HepG2 (cell line): ENCODE results near the gene ITCH. TPM values are rescaled to one million over a fixed set of nuclear protein-coding genes. Genes with fewer than 3 reads are reported as not detected.

Experiments
- AHR ChIP-seq: IDR thresholded peaks from 2 replicates; pipeline ENCODE4 v1.6.1; 2018; ENCODE audit warnings: missing genetic modification reagents, missing compliant biosample characterization
- BCL6 ChIP-seq: IDR thresholded peaks from 2 replicates; pipeline ENCODE4 v1.6.1; 2016; ENCODE audit warnings: missing genetic modification reagents, missing compliant biosample characterization
- CBX2 ChIP-seq, 2 experiments: fragments of 200-600 bp in 1 of 2; sonication (generic); formaldehyde crosslinking in 1 of 2; IDR thresholded peaks; 2 replicates each; pipeline versions ENCODE4 v1.7.0 to v1.8.1; 2018 to 2022; ENCODE audit warnings: low read depth in 2 of 2, low read length in 1 of 2, mild to moderate bottlenecking in 1 of 2, missing genetic modification reagents in 1 of 2
- FOXM1 ChIP-seq: sonication (generic); formaldehyde crosslinking; IDR thresholded peaks from 2 replicates; pipeline ENCODE4 v1.5.0; 2020; ENCODE audit warnings: missing genetic modification reagents
- HNRNPUL1 ChIP-seq: fragments of 200-400 bp; formaldehyde crosslinking; IDR thresholded peaks from 2 replicates; pipeline ENCODE4 v1.6.1; 2017; ENCODE audit warnings: low read depth, mild to moderate bottlenecking, low read length, moderate library complexity
- HOXA3 ChIP-seq: sonication (generic); formaldehyde crosslinking; IDR thresholded peaks from 2 replicates; pipeline ENCODE4 v1.5.0; 2020; ENCODE audit warnings: missing genetic modification reagents
- JDP2 ChIP-seq: sonication (generic); formaldehyde crosslinking; IDR thresholded peaks from 2 replicates; pipeline ENCODE4 v1.8.1; 2022; ENCODE audit warnings: missing genetic modification reagents, borderline replicate concordance
- KDM5A ChIP-seq: fragments of 200-600 bp; sonication (generic); IDR thresholded peaks from 2 replicates; pipeline ENCODE4 v1.7.0; 2018; ENCODE audit warnings: antibody characterized with exemption, mild to moderate bottlenecking, low read length, borderline replicate concordance
- MAX ChIP-seq: IDR thresholded peaks from 2 replicates; pipeline ENCODE4 v1.6.1; 2012; ENCODE audit warnings: inconsistent platforms
- MZF1 ChIP-seq: sonication (generic); formaldehyde crosslinking; IDR thresholded peaks from 2 replicates; pipeline ENCODE4 v1.8.1; 2023; ENCODE audit warnings: mild to moderate bottlenecking, missing genetic modification reagents, borderline replicate concordance
- SPEN ChIP-seq: sonication (generic); formaldehyde crosslinking; IDR thresholded peaks from 2 replicates; pipeline ENCODE4 v1.5.1; 2020; ENCODE audit warnings: low read depth, mild to moderate bottlenecking, missing genetic modification reagents
- STAG1 ChIP-seq: sonication (generic); formaldehyde crosslinking; IDR thresholded peaks from 2 replicates; pipeline ENCODE4 v1.4.0; 2020; ENCODE audit warnings: missing genetic modification reagents
- TEAD2 ChIP-seq: sonication (generic); formaldehyde crosslinking; IDR thresholded peaks from 2 replicates; pipeline ENCODE4 v1.9.0; 2021; ENCODE audit warnings: missing genetic modification reagents
- U2AF2 ChIP-seq: fragments of 200-400 bp; formaldehyde crosslinking; IDR thresholded peaks from 2 replicates; pipeline ENCODE4 v1.6.1; 2017; ENCODE audit warnings: low read depth, mild to moderate bottlenecking, low read length
- ZBTB7A ChIP-seq: sonication (generic); formaldehyde crosslinking; IDR thresholded peaks from 2 replicates; pipeline ENCODE4 v1.8.0; 2022; ENCODE audit warnings: mild to moderate bottlenecking, missing genetic modification reagents
- ZNF224 ChIP-seq: sonication (generic); formaldehyde crosslinking; IDR thresholded peaks from 2 replicates; pipeline ENCODE4 v1.5.0; 2020; ENCODE audit warnings: mild to moderate bottlenecking, missing genetic modification reagents
- ZNF513 ChIP-seq: sonication (generic); formaldehyde crosslinking; conservative IDR thresholded peaks from 2 replicates; pipeline ENCODE4 v1.5.0; 2020; ENCODE audit warnings: missing genetic modification reagents
- ZSCAN30 ChIP-seq: sonication (generic); formaldehyde crosslinking; IDR thresholded peaks from 2 replicates; pipeline ENCODE4 v1.5.0; 2020; ENCODE audit warnings: mild to moderate bottlenecking, missing genetic modification reagents
- polyA plus RNA-seq, 8 experiments: library from polyadenylated mRNA; depleted of rRNA in 3 of 8; stranded (reverse) in 7 of 8; unstranded in 1 of 8; fragments of >200 nt; fragmentation: Illumina TruSeq in 4 of 8; extraction: Trizol in 4 of 8; gene quantifications; 2 replicates each; pipeline versions ENCODE4 v1.2.1 to v1.2.3, GENCODE V29; 2011 to 2016; ENCODE audit warnings: low read depth in 4 of 8, missing spikeins in 1 of 8, mixed read lengths in 1 of 8; ENCODE audit not compliant: insufficient read depth in 1 of 8
- total RNA-seq, 5 experiments: library from RNA; depleted of rRNA; stranded (reverse); fragments of >200 nt; fragmentation: Illumina TruSeq; extraction: Trizol; gene quantifications; 2 replicates each; pipeline ENCODE4 v1.2.3, GENCODE V29; 2016; ENCODE audit warnings: low read depth in 1 of 5
- TF ChIP-seq, protein P1 (sequence below): sonication (generic); formaldehyde crosslinking; IDR thresholded peaks from 2 replicates; pipeline ENCODE4 v1.8.0; 2022; ENCODE audit warnings: missing genetic modification reagents, mild to moderate bottlenecking, borderline replicate concordance
- TF ChIP-seq, protein P2 (sequence below): sonication (generic); formaldehyde crosslinking; IDR thresholded peaks from 2 replicates; pipeline ENCODE4 v1.8.0; 2022; ENCODE audit warnings: mild to moderate bottlenecking, missing genetic modification reagents, borderline replicate concordance
- TF ChIP-seq, protein P3 (sequence below): sonication (generic); formaldehyde crosslinking; conservative IDR thresholded peaks from 2 replicates; pipeline ENCODE4 v1.4.0; 2020; ENCODE audit warnings: missing genetic modification reagents
- TF ChIP-seq, protein P4 (sequence below): sonication (generic); formaldehyde crosslinking; IDR thresholded peaks from 2 replicates; pipeline ENCODE4 v1.5.1; 2020; ENCODE audit warnings: mild to moderate bottlenecking, moderate library complexity, missing genetic modification reagents

ITCH gene
- total and polyA plus RNA-seq, 2 of the 13 experiments (the other 11 are each of a cell fraction or from before 2014, with no cell fraction given), result 20.5 to 112 TPM

DNA sequence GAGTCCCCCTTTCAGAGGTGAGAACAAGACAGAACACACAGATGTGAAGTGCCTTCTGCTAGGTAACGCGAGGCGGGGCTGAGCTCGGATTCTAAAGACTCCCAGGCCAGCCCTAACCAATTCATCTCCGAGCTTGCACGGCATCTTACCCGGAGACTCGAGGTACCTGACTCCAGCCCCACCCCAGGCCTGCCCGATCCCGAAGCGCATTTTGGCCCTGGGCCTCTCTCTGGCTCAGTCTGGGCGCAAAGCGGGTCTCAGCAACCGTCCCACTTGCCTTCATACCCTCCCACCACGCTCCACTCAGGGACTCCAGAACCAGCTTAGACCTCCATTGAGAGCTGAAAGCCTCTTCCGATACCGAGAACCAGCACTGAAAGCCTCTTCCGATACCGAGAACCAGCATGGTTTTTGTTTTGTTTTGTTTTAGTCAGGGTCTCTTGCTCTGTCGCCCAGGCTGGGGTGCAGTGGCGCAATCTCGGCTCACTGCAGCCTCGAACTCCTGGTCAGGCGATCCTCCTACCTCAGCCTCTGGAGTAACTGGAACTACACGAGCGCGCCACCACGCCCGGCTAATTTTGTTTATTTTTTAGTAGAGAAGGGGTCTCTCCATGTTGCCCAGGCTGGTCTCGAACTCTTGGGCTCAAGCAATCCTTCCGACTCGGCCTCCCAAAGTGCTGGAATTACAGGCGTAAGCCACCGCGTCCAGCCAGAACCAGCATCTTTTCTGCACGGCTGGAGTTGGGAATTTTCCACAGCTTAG lies 152.6 kb downstream of the ITCH start (continued):
- TF ChIP-seq MZF1 (CRISPR knock-in tag) (no peak), U2AF2 (no peak), HOXA3 (peak; percentile 33; the same call in 1 of the 2 replicates), ZNF224 (no peak), SPEN (CRISPR knock-in tag) (no peak), BCL6 (CRISPR knock-in tag) (no peak), AHR (CRISPR knock-in tag) (no peak), MAX (peak; percentile 46), FOXM1 (CRISPR knock-in tag) (no peak), STAG1 (CRISPR knock-in tag) (no peak; the same call in 1 of the 2 replicates), CBX2 (IDR thresholded peaks at IDR 0.05; ENCODE audit: low read depth, low read length) (no peak), CBX2 (CRISPR knock-in tag; IDR thresholded peaks at IDR 0.05; ENCODE audit: low read depth) (peak; percentile 16; the same call in 1 of the 2 replicates), ZNF513 (CRISPR knock-in tag) (0 out of 2 replicates have a peak, but pooled peaks have one; percentile 26), JDP2 (CRISPR knock-in tag) (no peak; the same call in 1 of the 2 replicates), TEAD2 (no peak), ZSCAN30 (no peak), HNRNPUL1 (no peak), ZBTB7A (CRISPR knock-in tag) (peak; percentile 65; the same call in 1 of the 2 replicates), KDM5A (no peak)
- TF ChIP-seq, protein P1, sequence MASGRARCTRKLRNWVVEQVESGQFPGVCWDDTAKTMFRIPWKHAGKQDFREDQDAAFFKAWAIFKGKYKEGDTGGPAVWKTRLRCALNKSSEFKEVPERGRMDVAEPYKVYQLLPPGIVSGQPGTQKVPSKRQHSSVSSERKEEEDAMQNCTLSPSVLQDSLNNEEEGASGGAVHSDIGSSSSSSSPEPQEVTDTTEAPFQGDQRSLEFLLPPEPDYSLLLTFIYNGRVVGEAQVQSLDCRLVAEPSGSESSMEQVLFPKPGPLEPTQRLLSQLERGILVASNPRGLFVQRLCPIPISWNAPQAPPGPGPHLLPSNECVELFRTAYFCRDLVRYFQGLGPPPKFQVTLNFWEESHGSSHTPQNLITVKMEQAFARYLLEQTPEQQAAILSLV (CRISPR knock-in tag), result no peak
- TF ChIP-seq, protein P2, sequence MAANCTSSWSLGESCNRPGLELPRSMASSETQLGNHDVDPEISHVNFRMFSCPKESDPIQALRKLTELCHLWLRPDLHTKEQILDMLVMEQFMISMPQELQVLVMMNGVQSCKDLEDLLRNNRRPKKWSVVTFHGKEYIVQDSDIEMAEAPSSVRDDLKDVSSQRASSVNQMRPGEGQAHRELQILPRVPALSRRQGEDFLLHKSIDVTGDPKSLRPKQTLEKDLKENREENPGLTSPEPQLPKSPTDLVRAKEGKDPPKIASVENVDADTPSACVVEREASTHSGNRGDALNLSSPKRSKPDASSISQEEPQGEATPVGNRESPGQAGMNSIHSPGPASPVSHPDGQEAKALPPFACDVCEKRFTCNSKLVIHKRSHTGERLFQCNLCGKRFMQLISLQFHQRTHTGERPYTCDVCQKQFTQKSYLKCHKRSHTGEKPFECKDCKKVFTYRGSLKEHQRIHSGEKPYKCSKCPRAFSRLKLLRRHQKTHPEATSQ (CRISPR knock-in tag), result no peak
- TF ChIP-seq, protein P3, sequence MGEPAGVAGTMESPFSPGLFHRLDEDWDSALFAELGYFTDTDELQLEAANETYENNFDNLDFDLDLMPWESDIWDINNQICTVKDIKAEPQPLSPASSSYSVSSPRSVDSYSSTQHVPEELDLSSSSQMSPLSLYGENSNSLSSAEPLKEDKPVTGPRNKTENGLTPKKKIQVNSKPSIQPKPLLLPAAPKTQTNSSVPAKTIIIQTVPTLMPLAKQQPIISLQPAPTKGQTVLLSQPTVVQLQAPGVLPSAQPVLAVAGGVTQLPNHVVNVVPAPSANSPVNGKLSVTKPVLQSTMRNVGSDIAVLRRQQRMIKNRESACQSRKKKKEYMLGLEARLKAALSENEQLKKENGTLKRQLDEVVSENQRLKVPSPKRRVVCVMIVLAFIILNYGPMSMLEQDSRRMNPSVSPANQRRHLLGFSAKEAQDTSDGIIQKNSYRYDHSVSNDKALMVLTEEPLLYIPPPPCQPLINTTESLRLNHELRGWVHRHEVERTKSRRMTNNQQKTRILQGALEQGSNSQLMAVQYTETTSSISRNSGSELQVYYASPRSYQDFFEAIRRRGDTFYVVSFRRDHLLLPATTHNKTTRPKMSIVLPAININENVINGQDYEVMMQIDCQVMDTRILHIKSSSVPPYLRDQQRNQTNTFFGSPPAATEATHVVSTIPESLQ (CRISPR knock-in tag), result no peak
- TF ChIP-seq, protein P4, sequence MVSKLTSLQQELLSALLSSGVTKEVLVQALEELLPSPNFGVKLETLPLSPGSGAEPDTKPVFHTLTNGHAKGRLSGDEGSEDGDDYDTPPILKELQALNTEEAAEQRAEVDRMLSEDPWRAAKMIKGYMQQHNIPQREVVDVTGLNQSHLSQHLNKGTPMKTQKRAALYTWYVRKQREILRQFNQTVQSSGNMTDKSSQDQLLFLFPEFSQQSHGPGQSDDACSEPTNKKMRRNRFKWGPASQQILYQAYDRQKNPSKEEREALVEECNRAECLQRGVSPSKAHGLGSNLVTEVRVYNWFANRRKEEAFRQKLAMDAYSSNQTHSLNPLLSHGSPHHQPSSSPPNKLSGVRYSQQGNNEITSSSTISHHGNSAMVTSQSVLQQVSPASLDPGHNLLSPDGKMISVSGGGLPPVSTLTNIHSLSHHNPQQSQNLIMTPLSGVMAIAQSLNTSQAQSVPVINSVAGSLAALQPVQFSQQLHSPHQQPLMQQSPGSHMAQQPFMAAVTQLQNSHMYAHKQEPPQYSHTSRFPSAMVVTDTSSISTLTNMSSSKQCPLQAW (CRISPR knock-in tag), result no peak
